ENCODE measurements around the gene TSSC4.

TSSC4 gene

DNA sequence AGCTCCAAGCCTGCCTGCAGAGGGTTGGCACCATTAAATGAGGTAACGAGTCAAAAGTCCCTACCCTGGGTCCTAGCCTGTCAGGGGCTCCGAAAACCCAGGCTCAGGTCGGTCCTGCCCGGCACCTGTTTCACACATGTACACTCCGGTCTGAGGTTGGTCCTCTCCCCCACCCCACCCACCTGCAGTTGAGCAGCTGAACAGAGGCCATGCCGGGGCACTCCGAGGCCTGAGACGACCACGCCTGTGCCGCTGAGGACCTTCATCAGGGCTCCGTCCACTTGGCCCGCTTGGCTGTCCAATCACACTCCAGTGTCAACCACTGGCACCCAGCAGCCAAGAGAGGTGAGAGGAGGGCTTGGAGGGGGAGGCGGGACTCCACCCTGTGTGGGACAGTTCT lies 1.6 kb downstream of the TSSC4 start:
- DNase-seq (ENCODE audit: low read depth), result no peak
- peak overlapping the region; percentile 70 for H3K4me3 ChIP-seq (ENCODE audit: low read depth, low read length)
- TF ChIP-seq, protein P1, sequence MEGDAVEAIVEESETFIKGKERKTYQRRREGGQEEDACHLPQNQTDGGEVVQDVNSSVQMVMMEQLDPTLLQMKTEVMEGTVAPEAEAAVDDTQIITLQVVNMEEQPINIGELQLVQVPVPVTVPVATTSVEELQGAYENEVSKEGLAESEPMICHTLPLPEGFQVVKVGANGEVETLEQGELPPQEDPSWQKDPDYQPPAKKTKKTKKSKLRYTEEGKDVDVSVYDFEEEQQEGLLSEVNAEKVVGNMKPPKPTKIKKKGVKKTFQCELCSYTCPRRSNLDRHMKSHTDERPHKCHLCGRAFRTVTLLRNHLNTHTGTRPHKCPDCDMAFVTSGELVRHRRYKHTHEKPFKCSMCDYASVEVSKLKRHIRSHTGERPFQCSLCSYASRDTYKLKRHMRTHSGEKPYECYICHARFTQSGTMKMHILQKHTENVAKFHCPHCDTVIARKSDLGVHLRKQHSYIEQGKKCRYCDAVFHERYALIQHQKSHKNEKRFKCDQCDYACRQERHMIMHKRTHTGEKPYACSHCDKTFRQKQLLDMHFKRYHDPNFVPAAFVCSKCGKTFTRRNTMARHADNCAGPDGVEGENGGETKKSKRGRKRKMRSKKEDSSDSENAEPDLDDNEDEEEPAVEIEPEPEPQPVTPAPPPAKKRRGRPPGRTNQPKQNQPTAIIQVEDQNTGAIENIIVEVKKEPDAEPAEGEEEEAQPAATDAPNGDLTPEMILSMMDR (conservative IDR thresholded peaks at IDR 0.05; ENCODE audit: low read depth, low read length), result no peak

DNA sequence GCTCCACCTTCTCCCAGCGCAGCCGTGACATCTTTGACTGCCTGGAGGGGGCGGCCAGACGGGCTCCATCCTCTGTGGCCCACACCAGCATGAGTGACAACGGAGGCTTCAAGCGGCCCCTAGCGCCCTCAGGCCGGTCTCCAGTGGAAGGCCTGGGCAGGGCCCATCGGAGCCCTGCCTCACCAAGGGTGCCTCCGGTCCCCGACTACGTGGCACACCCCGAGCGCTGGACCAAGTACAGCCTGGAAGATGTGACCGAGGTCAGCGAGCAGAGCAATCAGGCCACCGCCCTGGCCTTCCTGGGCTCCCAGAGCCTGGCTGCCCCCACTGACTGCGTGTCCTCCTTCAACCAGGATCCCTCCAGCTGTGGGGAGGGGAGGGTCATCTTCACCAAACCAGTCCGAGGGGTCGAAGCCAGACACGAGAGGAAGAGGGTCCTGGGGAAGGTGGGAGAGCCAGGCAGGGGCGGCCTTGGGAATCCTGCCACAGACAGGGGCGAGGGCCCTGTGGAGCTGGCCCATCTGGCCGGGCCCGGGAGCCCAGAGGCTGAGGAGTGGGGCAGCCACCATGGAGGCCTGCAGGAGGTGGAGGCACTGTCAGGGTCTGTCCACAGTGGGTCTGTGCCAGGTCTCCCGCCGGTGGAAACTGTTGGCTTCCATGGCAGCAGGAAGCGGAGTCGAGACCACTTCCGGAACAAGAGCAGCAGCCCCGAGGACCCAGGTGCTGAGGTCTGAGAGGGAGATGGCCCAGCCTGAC lies 2.5 kb downstream of the TSSC4 start:
- H3K4me3 ChIP-seq (ENCODE audit: low read depth, low read length), result no peak overlapping the region
- TF ChIP-seq, protein P1 (conservative IDR thresholded peaks at IDR 0.05; ENCODE audit: low read depth, low read length), result no peak
- DNase-seq (ENCODE audit: low read depth), result no peak

DNA sequence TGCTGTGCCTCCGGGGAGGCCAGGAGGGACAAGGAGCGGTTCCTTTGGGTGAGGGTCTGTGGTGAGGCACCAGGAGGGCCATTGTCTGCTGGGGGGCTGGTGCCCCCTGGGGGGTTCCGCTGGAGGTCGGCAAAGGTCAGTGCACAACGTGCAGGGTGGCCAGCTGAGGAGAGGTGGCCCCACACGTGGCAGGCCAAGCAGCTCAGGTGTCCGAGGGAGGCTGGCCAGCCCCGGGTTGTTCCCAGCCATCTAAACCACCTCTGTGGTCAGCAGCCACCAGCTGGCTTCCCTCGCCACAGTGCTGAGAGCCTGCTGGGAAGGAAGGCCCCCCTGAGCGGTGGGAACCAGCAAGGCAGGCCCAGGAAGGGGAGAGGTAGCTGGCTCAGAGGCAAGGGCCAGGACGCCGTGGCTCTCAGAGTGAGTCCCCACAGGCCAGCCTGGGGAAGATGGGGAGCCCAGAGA lies 4.2 kb downstream of the TSSC4 start:
- H3K4me3 ChIP-seq (ENCODE audit: low read depth, low read length), result no peak overlapping the region
- TF ChIP-seq, protein P1 (conservative IDR thresholded peaks at IDR 0.05; ENCODE audit: low read depth, low read length), result no peak
- DNase-seq (ENCODE audit: low read depth), result no peak

DNA sequence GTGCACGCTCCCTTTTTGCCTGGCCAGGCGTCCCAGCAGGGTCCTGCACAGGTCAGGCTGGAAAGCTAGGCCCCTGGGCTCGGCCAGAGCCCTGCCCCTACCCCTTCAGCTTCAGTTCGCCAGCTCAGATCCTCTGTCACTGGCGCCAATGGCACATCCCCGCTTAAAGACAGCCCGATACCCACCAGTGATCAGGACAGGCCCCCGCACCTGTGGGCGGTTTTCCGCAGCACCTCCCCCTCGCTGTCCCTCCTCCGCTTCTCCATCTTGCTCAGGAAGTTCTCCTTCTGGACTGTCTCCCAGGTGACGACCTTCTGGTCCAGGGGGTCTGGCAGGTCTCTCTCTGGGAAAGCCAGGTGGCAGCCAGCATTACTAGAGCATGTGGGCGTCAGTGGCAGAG lies 5.9 kb downstream of the TSSC4 start:
- TF ChIP-seq, protein P1 (conservative IDR thresholded peaks at IDR 0.05; ENCODE audit: low read depth, low read length), result no peak
- no peak for DNase-seq (ENCODE audit: low read depth)
- H3K4me3 ChIP-seq (ENCODE audit: low read depth, low read length), result no peak overlapping the region

DNA sequence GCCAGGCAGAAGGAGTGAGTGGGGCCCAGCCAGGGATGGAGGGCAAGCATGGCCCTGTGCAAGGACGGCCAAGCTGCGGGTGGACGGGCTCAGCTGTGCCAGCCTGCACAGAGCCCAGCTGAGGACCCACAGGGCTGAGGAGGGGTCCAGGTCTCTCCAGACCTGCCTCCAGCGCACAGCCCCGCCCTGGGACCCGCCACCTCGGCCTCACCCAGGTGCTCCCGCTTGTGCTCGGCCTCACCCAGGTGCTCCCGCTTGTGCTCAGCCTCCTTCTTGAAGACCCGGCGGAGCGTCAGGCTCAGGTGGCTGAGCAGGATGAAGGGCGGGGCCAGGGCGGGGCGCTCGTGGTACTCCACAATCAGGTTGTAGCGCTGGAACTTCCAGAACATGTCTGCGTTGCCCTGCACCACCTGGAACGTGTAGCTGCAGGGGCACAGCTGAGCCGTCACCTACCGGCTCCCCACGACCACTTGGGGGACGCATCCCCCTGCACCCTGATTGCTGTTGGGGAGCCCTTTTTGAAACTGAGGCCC lies 6.4 kb downstream of the TSSC4 start:
- no peak overlapping the region for H3K4me3 ChIP-seq (ENCODE audit: low read depth, low read length)
- TF ChIP-seq, protein P1 (conservative IDR thresholded peaks at IDR 0.05; ENCODE audit: low read depth, low read length), result no peak
- no peak for DNase-seq (ENCODE audit: low read depth)

DNA sequence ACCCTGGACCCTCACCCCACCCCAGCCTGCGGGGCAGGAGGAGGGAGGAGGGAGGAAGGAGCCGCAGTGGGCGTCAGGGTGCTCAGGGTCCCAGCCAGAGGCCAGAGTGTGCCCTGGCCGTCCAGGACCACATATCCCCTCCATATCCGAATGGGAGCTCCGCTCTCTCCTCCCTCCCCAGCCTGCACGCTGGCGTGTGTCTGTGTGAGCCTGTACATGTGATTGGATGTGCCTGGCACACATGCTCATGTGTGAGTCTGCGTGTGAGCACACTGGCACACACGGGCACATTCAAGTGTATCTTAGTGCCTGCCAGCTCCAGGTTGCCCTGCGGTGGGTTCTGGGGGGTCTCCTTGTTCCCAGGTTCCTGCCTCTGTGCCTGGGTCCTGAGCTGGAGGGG lies 8.1 kb downstream of the TSSC4 start:
- DNase-seq (ENCODE audit: low read depth), result no peak
- TF ChIP-seq, protein P1 (conservative IDR thresholded peaks at IDR 0.05; ENCODE audit: low read depth, low read length), result no peak

DNA sequence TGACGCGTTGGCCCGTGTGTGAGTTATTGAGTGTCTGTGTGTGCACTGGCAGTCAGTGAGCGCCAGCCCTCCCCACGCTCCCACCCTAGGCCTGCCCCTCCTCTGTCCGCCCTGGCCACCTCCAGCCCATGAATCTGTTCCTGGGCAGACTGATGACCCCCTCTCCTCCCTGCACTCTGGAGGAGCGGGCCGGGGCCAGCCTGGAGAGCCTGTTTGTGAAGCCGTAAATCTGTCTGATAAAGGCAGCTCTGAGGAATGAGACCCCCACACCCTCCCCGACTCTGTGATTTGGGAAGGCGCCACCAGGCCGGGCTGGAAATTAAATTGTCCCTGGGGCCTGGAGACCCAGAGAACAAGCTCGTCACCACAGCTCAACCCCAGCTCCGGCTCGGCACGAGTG lies 8.6 kb downstream of the TSSC4 start:
- TF ChIP-seq, protein P1 (conservative IDR thresholded peaks at IDR 0.05; ENCODE audit: low read depth, low read length), result no peak
- DNase-seq (ENCODE audit: low read depth), result no peak
- no peak overlapping the region for H3K4me3 ChIP-seq (ENCODE audit: low read depth, low read length)

More for the DNA sequence above, 8.1 kb downstream of the TSSC4 start:
- H3K4me3 ChIP-seq (ENCODE audit: low read depth, low read length), result no peak overlapping the region
